Body of pancreas (tissue), 4 donors: ENCODE data around the gene NDUFS7.

Experiments
- POLR2A ChIP-seq, 3 donors: fragments of 450-650 bp; IDR thresholded peaks; one replicate each; pipeline ENCODE4 v1.6.1; 2016; ENCODE audit warnings: antibody characterized with exemption in 3 of 3, mild to moderate bottlenecking in 2 of 3
- TF ChIP-seq, protein P1 (sequence below), 7 experiments: fragments of 450-650 bp in 4 of 7; fragments of 200-600 bp in 3 of 7; sonication (generic) in 3 of 7; IDR thresholded peaks; one replicate each; pipeline ENCODE4 v1.5.1; 2016 to 2019; ENCODE audit warnings: antibody characterized with exemption in 7 of 7

DNA sequence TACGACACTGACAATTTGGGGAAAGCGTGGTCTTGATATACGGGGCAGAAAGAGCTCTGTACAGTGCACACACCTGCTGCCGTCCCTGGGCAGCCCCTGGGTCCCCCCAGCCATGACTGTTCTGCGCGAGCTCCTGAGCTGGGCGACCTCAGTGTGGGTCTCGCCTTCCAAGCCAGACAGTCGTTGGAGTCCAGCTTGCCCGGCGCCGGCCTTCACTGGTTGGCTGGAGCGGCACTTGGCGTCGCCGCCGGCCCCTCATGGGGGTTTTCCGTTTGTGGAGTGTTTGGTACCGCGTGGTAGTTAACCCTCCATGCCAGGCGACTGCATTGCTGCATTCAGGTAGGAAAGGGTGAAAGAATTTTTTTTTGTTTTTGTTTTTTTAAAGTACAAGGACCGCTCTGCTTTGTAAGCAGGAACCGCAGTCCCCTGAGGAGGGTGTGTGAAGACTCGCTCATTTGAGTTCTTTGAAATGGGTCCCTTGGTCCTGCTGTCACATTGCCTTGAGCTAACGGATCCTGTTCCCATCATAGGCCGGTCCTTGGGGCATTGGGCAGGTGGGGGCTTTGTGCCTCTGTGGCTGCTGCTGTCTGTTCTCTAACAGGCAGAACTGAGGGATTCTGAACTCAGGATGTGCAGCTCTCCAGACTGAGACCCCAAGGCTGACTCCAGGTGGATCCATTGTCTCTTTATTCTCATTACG is 43.7 kb downstream of the NDUFS7 start:
- no peak for TF ChIP-seq POLR2A (IDR thresholded peaks at IDR 0.05)
- TF ChIP-seq, protein P1, sequence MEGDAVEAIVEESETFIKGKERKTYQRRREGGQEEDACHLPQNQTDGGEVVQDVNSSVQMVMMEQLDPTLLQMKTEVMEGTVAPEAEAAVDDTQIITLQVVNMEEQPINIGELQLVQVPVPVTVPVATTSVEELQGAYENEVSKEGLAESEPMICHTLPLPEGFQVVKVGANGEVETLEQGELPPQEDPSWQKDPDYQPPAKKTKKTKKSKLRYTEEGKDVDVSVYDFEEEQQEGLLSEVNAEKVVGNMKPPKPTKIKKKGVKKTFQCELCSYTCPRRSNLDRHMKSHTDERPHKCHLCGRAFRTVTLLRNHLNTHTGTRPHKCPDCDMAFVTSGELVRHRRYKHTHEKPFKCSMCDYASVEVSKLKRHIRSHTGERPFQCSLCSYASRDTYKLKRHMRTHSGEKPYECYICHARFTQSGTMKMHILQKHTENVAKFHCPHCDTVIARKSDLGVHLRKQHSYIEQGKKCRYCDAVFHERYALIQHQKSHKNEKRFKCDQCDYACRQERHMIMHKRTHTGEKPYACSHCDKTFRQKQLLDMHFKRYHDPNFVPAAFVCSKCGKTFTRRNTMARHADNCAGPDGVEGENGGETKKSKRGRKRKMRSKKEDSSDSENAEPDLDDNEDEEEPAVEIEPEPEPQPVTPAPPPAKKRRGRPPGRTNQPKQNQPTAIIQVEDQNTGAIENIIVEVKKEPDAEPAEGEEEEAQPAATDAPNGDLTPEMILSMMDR (IDR thresholded peaks at IDR 0.05), result no peak
